Bronchial epithelial cell (primary cell): ENCODE measurements around the gene FAM120A. TPM values are rescaled to one million over a fixed set of nuclear protein-coding genes. Genes with fewer than 3 reads are reported as not detected.

Experiments
- DNase-seq: peaks from one replicate; pipeline ENCODE4 v3.0.0-alpha.2; 2010; ENCODE audit warnings: low read depth
- FAIRE-seq: peaks from 2 replicates; lab custom pipeline; 2011; peaks lifted over from hg19 to GRCh38; lab: Jason Lieb, UNC
- H3K27me3 ChIP-seq: 2 replicates; pipeline ENCODE4 v1.5.1; 2011; ENCODE audit warnings: low read length; ENCODE audit not compliant: control insufficient read depth, insufficient read depth
- H3K36me3 ChIP-seq: 2 replicates; pipeline ENCODE4 v1.5.1; 2011; ENCODE audit warnings: low read length; ENCODE audit not compliant: control insufficient read depth, insufficient read depth
- H3K4me3 ChIP-seq: 2 replicates; pipeline ENCODE4 v1.5.1; 2011; ENCODE audit warnings: mild to moderate bottlenecking, low read depth, low read length, control low read depth
- total RNA-seq: library from RNA; depleted of rRNA; stranded (reverse); fragments of >200 nt; gene quantifications from 2 replicates; pipeline ENCODE4 v1.2.1, GENCODE V29; 2014
- TF ChIP-seq, protein P1 (sequence below): IDR thresholded peaks from 2 replicates; pipeline ENCODE4 v1.5.1; 2011; ENCODE audit warnings: mild to moderate bottlenecking, moderate library complexity, low read length, control low read depth, inconsistent platforms; ENCODE audit not compliant: insufficient read depth, severe bottlenecking

FAM120A gene
- total RNA-seq, 1 donor from 2014 or later, result 69.0 TPM

DNA sequence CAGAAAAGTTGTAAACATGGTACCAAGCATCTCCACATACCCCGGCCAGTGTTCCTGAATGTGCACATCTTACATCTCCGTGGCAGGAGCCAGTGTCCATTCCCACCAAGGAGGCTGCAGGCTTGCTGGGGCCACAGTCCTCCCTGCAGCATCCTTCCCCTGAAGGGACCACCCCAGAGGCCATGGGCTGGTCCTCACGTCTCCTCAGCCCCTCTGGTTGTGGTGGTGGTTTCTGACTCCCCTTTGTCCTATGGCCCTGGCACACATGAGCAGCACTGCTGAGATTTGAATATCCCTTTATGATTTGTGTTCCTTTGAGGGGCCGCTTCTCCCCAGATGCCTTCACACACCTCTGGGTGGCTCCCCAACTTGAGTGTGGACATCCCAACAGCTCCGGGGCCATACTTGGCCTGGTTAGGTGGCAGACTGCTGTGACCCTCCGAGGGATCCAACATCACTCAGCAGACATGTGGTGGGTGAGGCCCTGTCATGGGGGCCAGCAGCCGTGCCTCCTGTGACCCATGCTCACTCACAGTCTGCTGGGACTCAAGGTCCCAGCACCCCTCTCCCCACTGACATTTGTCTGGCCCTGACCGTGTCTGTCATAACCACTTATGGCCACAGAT, 139.2 kb downstream of the FAM120A start:
- DNase-seq (no peak), FAIRE-seq (no peak)
- H3K36me3 ChIP-seq, result no peaks in the 10 kb centered on the region
- no peak overlapping the region for H3K4me3 ChIP-seq
- TF ChIP-seq, protein P1, sequence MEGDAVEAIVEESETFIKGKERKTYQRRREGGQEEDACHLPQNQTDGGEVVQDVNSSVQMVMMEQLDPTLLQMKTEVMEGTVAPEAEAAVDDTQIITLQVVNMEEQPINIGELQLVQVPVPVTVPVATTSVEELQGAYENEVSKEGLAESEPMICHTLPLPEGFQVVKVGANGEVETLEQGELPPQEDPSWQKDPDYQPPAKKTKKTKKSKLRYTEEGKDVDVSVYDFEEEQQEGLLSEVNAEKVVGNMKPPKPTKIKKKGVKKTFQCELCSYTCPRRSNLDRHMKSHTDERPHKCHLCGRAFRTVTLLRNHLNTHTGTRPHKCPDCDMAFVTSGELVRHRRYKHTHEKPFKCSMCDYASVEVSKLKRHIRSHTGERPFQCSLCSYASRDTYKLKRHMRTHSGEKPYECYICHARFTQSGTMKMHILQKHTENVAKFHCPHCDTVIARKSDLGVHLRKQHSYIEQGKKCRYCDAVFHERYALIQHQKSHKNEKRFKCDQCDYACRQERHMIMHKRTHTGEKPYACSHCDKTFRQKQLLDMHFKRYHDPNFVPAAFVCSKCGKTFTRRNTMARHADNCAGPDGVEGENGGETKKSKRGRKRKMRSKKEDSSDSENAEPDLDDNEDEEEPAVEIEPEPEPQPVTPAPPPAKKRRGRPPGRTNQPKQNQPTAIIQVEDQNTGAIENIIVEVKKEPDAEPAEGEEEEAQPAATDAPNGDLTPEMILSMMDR, result no peak
- no peaks in the 10 kb centered on the region for H3K27me3 ChIP-seq

DNA sequence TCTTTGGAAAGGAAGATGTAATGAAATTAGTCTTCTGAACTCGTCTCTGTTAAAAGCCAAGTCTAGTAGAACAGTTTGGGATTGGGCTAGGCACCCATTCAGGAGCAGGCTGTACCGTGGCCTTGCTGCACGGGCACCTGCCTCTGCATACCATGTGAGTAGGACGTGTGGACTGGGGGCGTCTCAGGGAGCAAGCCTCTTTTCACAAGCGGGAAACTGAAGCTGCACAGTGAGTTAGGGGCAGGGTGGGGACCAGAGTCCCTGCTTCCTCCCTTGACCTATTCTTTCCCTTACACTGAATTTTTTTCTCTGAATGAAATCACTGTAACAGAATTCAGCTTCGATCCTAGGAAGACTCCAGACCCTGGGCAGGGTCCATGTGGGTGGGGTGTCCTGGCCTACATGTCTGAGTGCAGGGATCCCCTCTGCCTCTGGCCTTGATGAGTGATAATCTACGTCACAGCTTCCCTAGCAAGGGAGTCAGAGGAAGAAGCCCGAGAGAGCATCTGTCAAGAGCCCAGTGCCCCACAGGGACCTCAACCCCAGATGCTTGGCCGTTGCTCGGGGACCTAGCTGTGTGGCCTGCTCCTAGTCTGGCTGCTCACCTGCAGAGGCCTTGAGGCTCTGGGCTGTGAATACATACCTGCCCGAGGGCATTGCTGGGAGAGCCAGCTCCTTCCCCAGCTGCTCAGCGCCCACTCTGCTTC, 140.0 kb downstream of the FAM120A start:
- Histone ChIP-seq H3K27me3 (no peaks in the 10 kb centered on the region), H3K4me3 (no peak overlapping the region), H3K36me3 (no peaks in the 10 kb centered on the region)
- TF ChIP-seq, protein P1, result no peak
- peak; percentile 18 for FAIRE-seq
- DNase-seq, result no peak

DNA sequence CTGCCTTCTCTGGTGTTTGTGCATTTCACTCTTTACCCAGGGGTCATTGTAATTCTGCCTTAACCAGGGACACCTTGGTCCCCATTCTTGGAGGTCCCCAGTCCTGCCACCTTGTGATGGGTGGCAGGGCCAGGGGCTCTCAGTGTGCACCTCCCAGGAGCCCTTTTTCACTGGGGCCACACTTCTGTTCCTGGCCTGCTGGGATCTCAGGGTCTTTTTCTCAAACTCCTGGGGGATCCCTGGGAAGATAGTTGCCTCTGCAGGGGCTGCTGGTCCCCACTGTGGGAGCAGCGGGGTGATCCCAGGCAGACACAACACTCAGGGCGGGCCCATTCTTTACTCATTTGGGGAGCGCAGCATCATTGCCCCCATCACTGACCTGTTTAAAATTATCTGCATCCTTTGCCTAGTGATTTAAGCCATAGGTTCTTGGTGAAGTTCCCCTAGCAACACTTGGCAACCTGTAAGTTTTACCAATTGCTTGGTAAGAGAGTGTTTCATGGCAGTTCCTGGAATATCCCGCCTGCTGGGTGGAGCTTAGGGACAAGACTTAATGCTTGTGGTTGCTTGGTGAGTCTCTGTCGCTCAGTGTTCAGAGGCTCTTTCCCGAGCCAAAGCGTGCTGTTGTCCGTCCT, 140.6 kb downstream of the FAM120A start:
- FAIRE-seq, result peak; percentile 75
- H3K27me3 ChIP-seq, result no peaks in the 10 kb centered on the region
- H3K36me3 ChIP-seq, result no peaks in the 10 kb centered on the region
- no peak overlapping the region for H3K4me3 ChIP-seq
- TF ChIP-seq, protein P1, result no peak
- DNase-seq, result no peak

DNA sequence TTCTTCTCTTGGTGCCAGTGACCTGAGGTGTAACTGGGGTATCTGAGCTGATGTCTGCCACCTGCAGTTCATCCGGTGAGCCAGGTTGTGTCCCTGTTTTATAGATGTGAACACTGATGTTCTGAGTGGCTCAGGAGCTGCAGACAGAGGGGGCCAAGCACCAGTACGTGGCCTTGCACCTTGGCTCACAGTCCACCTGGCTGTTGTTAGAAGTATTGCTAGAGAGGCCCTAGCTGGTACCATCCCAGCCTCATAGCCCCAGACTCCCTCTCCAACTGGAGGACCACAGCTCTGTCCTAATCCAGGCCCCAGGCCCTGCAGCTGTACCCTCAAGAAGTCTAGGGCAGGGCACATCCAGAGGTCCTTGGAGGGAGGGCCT, 141.1 kb downstream of the FAM120A start:
- DNase-seq (no peak), FAIRE-seq (no peak)
- TF ChIP-seq, protein P1, result peak; percentile 30
- Histone ChIP-seq H3K4me3 (no peak overlapping the region), H3K27me3 (no peaks in the 10 kb centered on the region), H3K36me3 (no peaks in the 10 kb centered on the region)

DNA sequence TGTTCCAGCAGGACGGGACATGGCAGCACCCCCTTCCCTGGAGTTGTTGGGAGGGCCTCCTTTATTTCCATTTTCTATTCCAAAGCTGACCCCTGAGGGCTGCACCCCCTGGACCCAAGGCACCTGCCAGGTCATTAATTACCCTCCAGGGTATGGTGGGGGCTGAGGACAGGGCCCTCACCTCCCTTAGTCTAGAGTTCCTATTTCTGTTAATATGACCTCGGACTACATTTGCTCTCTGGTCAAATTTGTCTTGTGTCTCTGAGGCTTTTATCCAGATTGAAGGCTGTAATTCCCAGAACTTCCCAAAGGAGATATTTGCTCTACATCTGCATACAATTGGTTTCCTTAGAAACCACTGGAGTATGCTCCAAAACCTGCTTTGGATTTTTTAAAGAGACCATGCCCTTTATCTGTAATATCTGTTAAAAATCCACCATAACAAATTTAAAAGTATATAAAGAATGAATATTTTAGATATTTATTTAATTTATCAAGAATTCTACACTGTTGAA, 141.7 kb downstream of the FAM120A start:
- Histone ChIP-seq H3K36me3 (no peaks in the 10 kb centered on the region), H3K4me3 (no peak overlapping the region), H3K27me3 (no peaks in the 10 kb centered on the region)
- TF ChIP-seq, protein P1, result no peak
- FAIRE-seq (no peak), DNase-seq (no peak)
